GM18508 (cell line): Measurements from ENCODE around the gene CAMK1D.
"Not testable (repeated sequence)": the region's sequence is repeated elsewhere in the genome, so short reads cannot be mapped to it uniquely, and the experiment has no call there.

Experiments
- ATAC-seq: cut with Tn5 transposase; IDR thresholded peaks from one replicate; pipeline ENCODE4 v1.9.1; 2021; ENCODE audit warnings: moderate number of reproducible peaks; ENCODE audit not compliant: insufficient read depth, unreplicated experiment

Gene CAMK1D

DNA sequence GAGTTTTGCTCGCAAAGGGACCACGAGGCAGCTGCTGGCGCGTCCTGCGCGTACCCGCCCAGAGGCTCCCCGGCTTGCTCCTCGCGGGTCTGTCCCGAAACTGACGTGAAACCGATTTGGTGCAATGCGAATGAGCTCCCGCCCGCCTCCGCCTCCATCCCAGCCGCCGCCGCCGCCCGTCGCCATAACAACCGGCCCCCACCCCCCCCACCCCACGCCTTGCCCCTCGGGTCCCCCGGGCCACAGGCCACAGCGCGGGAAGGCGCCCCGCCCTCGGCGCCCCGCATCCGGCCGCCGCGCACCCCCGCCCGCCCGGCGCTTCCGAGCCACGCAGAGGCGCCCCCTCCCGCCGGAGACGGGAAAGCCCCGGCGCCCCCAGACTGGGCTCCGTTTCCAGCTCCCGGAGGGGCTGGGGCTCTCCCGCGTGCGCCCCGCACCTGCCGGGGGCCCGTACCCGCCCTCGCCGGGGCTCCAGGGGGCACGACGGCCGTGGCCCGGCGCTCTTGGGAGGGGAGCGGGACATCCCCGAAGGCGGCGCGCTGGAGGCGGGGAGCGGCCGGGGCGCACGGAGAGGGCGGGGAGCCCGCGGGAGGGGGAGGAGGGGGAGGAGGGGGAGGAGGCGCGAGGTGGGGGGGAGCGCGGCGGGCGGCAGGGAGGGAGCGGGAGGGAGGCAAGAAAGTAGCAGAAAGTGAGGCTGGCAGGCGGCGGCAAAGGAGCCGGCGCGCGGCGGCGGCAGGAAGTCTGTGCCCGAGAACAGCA is at the start of gene CAMK1D:
TSS of gene CAMK1D (plus strand) at position 678 of the 759 bp plus-strand sequence.
- ATAC-seq, result no peak

DNA sequence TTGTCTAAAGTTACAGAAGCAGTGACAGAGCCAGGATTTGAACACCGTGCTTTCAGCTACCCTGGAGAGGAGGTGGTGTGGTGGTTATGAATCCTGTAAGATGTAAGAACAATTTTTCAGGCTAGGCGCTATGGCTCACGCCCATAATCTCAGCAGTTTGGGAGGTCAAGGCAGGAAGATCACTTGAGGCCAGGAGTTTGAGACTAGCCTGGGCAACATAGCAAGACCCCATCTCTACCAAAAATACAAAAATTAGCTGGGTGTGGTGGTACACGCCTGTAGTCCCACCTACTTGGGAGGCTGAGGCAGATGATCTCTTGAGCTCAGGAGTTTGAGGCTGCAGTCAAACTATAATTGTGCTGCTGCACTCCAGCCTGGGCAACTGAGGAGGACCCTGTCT is 48.3 kb upstream of the CAMK1D start:
- not testable (repeated sequence) for ATAC-seq

DNA sequence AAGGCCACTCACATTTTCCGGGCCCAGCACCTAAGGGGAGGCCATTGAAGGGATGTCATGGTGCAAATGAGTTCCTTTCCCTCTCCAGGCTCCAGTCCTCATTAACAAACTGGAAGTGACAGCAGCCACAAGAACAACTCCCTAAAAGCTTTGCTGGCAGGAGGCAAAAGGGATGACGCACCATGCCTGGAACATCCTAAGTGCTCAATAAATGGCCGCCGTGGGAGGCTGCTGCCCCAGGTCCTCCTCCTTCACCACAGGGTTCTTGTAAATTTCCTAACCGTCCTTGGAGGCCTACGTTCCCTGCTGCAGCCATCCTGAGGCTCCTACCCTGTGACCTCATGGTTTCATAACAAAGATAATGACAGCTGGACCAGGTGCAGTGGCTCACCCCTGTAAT is 41.3 kb upstream of the CAMK1D start:
- ATAC-seq, result no peak

DNA sequence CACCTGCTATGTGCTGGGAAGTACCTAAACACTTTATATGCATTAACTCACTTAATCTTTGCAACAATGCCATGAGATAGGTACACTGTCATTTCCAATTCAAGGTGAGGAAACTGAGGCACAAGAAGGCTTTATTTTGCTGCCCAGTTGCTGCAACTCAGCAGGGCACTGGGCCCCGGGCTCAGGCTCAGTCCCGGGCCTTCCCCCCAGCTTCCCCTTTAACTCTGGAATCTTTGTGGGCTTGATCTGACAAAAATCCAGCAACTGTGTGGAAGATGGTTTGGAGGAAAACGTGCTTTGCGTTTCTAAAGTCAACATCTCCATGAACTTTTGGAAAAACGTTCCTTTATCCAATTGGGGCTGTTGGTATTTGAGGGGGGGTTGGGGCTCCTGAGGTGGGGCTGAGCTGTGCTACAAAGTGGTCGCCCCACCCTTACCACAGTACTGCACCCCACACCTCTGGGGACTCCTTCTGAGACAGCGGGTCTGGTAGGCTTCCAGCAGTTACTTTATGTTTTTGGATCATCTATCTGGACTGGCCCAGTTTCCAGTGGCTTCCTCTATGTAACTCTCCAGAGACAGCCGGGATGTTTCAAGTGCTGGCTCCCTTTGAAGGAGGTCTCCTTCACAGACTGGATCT is 40.5 kb upstream of the CAMK1D start:
- no peak for ATAC-seq

DNA sequence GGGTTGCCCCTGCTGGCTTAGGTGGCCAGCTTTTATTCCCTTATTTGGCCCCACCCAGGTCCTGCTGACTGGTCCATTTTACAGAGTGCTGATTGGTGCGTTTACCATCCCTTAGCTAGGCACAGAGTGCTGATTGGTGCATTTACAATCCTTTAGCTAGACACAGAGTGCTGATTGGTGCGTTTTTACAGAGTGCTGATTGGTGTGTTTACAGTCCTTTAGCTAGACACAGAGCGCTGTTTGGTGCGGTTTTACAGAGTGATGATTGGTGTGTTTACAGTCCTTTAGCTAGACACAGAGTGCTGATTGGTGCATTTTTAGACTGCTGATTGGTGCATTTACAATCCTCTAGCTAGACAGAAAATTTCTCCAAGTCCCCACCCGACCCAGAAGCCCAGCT is 39.6 kb upstream of the CAMK1D start:
- not testable (repeated sequence) for ATAC-seq

DNA sequence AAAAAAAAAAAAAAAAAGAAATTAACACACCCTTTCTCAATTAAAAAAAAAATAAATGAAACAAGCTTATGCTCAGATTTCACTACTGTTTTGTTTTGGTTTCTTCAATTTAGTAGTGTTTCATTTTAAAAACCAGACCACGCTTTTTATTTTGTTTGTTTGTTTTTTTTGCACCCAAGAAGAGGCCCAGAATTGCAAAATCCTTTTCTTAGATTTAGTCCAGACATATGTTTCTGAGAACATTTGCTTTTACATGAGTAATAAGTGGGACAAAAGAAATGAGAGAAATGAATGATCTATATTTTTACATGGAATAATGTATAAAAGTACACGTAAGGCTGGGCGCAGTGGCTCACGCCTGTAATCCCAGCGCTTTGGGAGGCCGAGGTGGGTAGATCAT is 34.5 kb upstream of the CAMK1D start:
- ATAC-seq, result no peak

DNA sequence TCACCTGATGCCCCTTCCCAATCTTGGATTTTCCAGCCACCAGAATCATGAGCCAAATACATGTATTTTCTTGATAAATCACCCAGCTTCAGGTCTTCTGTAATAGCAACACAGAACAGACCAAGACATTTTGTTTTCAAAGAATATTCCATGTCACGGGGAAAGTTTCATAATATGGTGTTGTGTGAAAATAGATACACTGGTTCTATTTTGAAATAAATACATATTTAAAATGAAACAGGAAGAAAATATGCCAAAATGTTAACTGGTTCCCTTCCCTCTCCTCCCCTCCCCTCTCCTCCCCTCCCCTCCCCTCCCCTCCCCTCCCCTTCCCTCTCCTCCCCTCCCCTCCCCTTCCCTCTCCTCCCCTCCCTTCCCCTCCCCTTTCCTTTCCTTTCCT is 30.3 kb upstream of the CAMK1D start:
- ATAC-seq, result no peak

DNA sequence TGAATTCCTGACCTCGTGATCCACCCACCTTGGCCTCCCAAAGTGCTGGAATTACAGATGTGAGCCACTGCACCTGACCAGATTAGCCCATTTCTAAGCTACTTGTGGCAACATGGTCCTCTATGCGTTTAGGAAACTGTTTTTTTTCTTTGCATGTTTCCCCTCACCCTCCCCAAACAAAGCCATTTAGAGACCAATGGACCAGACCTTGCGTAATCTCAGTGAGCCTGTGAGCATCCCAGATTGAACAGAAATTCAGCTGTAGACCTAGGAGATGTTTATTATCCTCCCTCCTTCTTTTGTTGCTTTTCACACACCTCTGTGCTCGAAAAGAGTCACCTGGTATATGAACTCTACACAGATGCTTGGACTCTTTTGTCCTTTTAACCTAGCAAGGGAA is 28.5 kb upstream of the CAMK1D start:
- ATAC-seq, result no peak

DNA sequence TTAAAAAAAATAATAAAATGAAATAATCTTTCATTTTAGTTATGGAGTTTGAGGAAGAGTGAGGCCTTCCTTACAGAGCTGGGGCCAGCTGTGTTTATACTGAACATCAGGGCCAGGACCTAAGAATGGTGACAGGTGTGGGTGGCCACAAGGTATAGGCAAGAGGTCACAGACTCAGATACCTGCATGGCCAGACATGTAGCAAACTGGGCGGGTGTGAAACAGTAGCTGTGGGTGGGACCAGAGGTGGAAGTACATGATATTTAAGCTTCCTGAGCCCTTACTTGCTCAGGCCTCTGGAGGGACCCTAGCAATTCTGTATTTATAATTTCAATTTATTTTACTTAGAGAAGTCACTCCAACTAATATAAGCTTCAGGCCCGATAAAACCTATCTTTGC is 27.7 kb upstream of the CAMK1D start:
- no peak for ATAC-seq

DNA sequence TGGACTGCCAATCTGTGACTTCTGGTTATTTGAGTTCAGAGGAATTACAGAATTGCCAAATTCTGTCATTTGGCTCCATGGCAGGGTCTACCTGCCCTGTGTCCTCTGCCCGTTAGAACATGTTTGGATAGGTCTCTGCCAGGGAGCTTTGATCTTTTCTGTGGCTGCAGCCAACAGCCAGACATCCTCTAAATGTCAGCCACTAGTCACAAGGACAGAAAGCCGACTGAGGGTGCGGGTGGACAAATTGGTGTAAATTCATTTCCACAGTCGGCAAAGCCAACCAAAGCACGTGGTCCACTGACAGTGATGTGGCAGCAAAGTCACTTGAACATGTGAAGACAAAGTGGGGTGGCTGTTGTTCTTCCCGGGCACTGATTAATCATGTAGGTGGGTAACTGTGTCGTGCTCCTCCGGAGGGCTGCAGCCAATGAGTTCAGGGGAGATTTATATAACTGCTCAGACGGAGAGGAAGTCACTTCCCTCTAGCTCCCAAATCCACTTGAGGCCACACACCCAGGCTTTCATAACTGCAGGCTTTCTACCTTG is 26.7 kb upstream of the CAMK1D start:
- no peak for ATAC-seq

DNA sequence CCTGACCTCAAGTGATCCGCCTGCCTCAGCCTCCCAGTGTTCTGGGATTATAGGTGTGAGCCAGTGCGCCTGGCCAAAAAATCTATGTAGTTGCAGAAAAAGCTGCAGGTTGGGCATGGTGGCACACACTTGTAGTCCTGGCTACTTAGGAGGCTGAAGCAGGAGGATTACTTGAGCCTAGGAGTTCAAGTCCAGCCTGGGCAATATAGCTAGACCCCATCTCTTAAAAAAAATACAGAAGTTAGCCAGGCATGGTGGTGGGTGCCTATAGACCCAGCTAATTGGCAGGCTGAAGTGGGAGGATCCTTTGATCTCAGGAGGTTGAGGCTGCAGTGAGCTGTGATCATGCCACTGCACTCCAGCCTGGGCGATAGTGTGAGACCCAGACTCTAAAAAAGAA is 24.8 kb upstream of the CAMK1D start:
- no peak for ATAC-seq

DNA sequence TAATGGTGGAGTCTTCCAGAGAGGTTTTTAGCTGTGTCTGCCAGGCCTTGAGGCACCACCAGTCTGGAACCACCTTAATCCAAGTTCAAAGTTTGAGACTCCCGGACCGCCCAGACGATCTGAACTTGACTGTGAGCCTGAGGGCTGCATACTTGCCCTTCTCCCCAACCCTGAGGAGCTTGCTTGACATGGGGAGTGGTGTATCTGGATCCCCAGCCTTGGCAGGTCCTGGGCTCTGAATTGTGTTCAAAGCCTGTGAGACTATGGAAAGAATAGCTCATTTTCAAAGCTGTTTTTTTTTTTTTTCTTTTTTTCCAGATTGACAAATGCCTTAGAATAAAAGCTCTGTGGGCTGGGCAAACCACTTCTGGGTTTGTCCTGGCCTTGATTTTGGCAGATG is 22.3 kb upstream of the CAMK1D start:
- no peak for ATAC-seq

DNA sequence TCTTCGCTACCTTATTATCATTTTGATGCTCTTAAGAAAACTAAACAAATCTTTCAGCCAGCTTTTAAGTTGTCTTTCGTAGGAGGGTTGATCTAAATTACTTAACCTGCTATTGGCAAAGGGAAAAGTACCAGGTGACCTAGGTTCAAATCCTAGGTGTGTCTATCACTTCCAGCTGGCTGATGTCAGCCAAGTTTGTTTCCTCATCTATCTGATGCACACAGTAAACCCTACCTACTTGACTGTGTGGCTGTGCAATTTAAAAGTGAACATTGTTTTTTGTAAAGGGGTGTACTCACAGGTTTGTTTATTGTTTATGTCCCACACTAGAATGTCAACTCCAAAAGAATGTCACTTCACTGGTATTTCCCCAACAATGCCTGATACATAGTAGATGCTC is 21.9 kb upstream of the CAMK1D start:
- no peak for ATAC-seq

DNA sequence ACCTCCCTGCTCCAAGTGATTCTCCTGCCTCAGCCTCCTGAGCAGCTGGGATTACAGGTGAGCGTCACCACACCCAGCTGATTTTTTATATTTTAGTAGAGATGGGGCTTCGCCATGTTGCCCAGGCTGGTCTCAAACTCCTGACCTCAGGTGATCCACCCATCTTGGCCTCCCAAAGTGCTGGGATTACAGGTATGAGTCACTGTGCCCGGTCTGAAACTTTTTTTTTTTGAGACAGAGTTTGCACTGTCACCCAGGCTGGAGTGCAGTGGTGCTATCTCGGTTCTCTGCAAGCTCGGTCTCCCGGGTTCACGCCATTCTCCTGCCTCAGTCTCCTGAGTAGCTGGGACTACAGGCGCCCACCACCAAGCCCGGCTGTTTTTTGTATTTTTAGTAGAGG is 21.0 kb upstream of the CAMK1D start:
- ATAC-seq, result not testable (repeated sequence)

DNA sequence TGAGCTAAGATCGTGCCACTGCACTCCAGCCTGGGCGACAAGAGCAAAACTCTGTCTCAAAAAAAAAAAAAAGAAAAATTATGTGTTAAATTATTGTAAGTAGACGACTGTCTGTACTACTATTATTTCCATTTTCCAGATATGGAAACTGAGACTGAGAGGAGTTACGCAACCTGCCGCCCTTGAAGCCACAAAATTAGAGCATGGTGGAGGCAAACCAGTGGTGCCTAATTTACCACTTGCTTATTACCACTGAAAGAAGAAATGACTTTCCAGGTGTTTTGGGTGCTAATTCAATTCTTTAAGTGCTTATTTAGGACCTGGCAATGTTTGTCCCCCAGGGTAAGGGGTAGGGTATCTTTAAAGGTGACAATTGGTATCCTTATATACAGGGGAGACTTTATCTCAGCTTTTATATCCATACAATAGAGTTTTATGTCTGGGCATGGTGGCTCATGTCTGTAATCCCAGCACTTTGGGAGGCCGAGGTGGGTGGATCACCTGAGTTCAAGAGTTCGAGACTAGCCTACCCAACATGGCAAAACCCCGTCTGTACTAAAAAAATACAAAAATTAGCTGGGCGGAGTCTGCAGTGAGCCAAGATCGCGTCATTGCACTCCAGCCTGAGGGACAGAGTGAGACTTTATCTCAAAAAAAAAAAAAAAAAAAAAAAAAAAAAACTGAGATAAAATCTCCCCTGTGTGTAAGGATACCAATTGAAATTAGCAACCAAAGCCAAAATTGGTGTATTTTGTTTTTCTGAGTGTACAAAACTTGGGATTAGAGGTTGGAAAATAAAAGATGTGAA is 16.6 kb upstream of the CAMK1D start:
- no peak for ATAC-seq

DNA sequence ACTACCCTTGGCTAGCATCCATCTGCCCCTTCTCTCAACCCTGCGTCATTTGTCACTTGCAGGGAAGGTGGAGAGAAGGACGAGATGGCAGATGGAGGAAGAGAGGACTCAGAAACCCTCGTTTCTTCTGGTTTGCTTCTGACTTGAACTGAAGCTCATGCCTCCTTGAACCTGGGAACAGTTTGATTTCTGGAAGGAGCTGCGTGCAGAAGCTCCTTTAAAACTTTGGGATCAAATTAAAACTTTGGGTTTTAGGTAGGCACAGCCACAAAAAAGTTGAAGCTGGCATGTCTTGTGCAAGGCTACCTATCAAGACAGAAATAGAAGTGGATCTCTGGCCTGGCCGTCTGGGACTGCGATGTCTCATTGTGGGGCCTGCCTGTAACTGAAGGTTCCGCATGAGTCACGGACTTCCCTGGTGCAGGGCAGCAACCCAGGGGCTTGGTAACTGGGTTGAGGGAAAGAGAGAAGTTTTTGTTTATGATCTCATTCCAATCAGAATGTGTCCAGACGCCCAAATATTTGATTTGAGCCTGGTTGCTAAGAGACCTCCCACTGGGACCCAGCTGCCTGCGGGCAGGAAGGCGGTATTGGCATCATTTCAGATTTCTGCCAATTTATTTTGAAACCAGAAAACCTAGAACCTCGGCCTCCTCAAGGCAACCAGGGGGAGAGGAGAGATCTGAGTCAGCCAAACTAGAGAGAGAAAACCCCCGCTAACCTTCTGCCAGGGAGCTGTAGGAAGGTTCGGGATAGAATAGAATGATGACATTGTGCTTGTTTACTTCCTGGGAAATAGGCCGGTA is 15.8 kb upstream of the CAMK1D start:
- peak; percentile 53 for ATAC-seq

DNA sequence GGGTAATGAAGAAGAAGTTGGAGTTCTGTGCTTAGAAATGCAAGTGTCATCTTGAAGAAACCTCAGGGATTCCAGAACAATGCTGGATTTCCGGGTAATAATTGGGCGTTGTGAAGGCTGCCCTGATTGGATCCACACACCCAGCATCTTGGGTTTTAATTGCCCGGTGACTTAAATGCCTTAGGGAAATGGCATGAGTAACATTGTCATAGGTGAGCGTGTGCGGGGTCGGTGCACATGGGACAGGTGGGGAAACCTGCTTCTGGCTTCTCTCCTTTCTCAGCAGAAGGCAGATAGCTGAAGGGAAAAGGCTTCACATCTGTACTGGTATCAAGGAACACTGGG is 15.2 kb upstream of the CAMK1D start:
- ATAC-seq, result no peak

DNA sequence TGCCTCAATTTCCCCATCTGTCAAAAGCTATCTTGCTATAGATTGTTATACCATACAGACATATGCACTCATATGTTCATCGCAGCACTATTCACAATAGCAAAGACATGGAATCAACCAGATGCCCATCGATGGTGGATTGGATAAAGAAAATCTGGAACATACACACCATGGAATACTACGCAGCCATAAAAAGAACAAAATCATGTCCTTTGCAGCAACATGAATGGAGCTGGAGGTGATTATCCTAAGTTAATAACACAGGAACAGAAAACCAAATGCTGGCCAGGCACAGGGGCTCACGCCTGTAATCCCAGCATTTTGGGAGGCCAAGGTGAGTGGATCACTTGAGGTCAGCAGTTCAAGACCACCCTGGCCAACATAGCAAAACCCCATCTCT is 14.2 kb upstream of the CAMK1D start:
- ATAC-seq, result not testable (repeated sequence)

DNA sequence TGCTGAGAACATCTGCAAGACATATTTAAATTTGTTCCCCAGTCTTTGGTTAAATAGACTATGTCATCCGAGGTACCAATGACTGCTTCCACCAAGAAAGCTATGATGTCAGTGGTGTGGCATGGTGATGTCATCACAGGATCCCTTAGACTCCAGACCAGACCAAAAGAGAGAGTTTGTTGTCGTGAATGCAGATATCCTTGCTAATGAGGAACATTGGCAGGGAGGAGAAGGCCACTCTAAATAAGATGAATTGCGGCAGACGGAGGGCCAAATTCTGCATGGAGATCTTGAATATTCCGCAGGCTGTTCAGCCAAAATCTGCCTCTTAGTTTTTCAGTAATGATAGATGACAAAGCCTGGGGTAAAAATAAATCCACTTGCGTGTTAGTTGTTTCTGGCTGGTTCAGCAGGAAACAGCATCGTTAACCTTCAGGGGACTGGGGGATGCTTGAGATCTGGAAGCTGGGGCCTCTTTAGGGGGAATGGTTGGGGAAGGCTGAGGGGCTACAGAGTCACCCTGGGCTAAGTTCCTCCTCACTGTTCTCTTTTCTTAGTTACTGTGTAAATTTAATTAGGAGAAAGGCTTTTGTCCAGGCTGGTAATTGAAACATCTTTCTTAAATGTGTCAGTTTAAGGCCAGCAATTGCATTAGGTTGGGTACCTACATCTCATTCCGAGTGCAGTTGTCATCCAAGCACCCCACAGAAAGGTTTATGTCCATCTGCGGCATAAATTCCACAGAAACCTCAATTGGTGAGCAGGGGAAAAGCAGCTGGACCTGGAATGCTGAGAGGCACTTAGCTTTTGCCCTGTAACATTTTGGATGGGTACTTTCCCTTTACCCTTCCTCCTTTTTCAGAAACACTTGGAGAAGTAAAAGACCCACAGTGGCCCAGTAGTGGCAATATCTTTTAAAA is 11.6 kb upstream of the CAMK1D start:
- no peak for ATAC-seq
